PC-9 (cell line): ENCODE measurements around the gene MVB12A. TPM values are rescaled to one million over a fixed set of nuclear protein-coding genes. Genes with fewer than 3 reads are reported as not detected.

Experiments
- BruUV-seq: library from RNA; stranded (reverse); fragments of 400-500 nt; replicated peaks from 2 replicates; lab custom pipeline; 2021; lab: Mats Ljungman, UMichigan
- CTCF ChIA-PET: fragments of 300-600 bp; sonication (Branson Sonifier 250); formaldehyde crosslinking; loops from one replicate; lab custom pipeline; 2022; ENCODE audit warnings: antibody characterized with exemption; lab: Charles Lee
- POLR2A ChIA-PET: fragments of 300-600 bp; sonication (Branson Sonifier 250); formaldehyde crosslinking; loops from one replicate; lab custom pipeline; 2022; ENCODE audit warnings: antibody characterized with exemption; ENCODE audit not compliant: unreplicated experiment; lab: Charles Lee
- DNase-seq, 2 experiments: peaks; one replicate each; pipeline versions ENCODE4 v3.0.0 to v3.0.0-alpha.2; 2015 to 2022; ENCODE audit warnings: mixed read lengths in 1 of 2
- H2AFZ ChIP-seq: fragments of 200-600 bp; sonication (generic); 2 replicates; pipeline ENCODE4 v1.8.1; 2017; ENCODE audit warnings: antibody characterized with exemption
- H3F3A ChIP-seq: fragments of 200-600 bp; sonication (generic); 2 replicates; pipeline ENCODE4 v1.8.1; 2017; ENCODE audit warnings: antibody characterized with exemption, mild to moderate bottlenecking, low read depth; ENCODE audit not compliant: insufficient read depth
- H3K27ac ChIP-seq: fragments of 200-600 bp; sonication (generic); 2 replicates; pipeline ENCODE4 v1.6.1; 2016; ENCODE audit warnings: mixed run types
- H3K27me3 ChIP-seq: fragments of 200-600 bp; sonication (generic); 2 replicates; pipeline ENCODE4 v1.6.1; 2016; ENCODE audit warnings: low read depth, mixed run types; ENCODE audit not compliant: insufficient read depth
- H3K36me3 ChIP-seq: fragments of 200-600 bp; sonication (generic); 2 replicates; pipeline ENCODE4 v1.6.1; 2016; ENCODE audit warnings: low read depth, mixed run types
- H3K4me1 ChIP-seq: fragments of 200-600 bp; sonication (generic); replicated peaks from 2 replicates; pipeline ENCODE4 v1.6.1; 2016; ENCODE audit warnings: mixed run types; ENCODE audit not compliant: insufficient read depth
- H3K4me2 ChIP-seq: fragments of 200-600 bp; sonication (generic); 2 replicates; pipeline ENCODE4 v1.6.1; 2017; ENCODE audit warnings: mixed run types
- H3K4me3 ChIP-seq: fragments of 200-600 bp; sonication (generic); 2 replicates; pipeline ENCODE4 v1.6.1; 2016; ENCODE audit warnings: mixed run types
- H3K79me2 ChIP-seq: fragments of 200-600 bp; sonication (generic); 2 replicates; pipeline ENCODE4 v1.6.1; 2017; ENCODE audit warnings: low read depth, mixed run types
- H3K9me2 ChIP-seq: fragments of 200-600 bp; sonication (generic); 2 replicates; pipeline ENCODE4 v1.8.1; 2017; ENCODE audit warnings: mild to moderate bottlenecking; ENCODE audit not compliant: insufficient read depth
- H3K9me3 ChIP-seq: fragments of 200-600 bp; sonication (generic); 2 replicates; pipeline ENCODE4 v1.8.1; 2016; ENCODE audit warnings: low read depth; ENCODE audit not compliant: insufficient read depth
- H4K20me1 ChIP-seq: fragments of 200-600 bp; sonication (generic); 2 replicates; pipeline ENCODE4 v1.8.1; 2017; ENCODE audit not compliant: insufficient read depth
- CTCF ChIP-seq: fragments of 200-600 bp; sonication (generic); conservative IDR thresholded peaks from 2 replicates; pipeline ENCODE4 v1.6.1; 2017; ENCODE audit warnings: mixed run types, antibody characterized with exemption, mild to moderate bottlenecking, moderate library complexity
- EZH2 ChIP-seq: fragments of 200-600 bp; sonication (generic); IDR thresholded peaks from 2 replicates; pipeline ENCODE4 v1.8.0; 2017; ENCODE audit warnings: antibody characterized with exemption, low read depth
- intact Hi-C: fragments of 100-400 bp; cut with micrococcal nuclease; formaldehyde crosslinking; loops from one replicate; pipeline ENCODE4 v1.10.0; 2022; ENCODE audit not compliant: unreplicated experiment
- total RNA-seq: library from RNA; stranded (reverse); gene quantifications from 2 replicates; pipeline ENCODE4 v1.2.3, GENCODE V29; 2021

The MVB12A gene
- total RNA-seq, 1 experiment from 2014 or later = 58.1 TPM

DNA sequence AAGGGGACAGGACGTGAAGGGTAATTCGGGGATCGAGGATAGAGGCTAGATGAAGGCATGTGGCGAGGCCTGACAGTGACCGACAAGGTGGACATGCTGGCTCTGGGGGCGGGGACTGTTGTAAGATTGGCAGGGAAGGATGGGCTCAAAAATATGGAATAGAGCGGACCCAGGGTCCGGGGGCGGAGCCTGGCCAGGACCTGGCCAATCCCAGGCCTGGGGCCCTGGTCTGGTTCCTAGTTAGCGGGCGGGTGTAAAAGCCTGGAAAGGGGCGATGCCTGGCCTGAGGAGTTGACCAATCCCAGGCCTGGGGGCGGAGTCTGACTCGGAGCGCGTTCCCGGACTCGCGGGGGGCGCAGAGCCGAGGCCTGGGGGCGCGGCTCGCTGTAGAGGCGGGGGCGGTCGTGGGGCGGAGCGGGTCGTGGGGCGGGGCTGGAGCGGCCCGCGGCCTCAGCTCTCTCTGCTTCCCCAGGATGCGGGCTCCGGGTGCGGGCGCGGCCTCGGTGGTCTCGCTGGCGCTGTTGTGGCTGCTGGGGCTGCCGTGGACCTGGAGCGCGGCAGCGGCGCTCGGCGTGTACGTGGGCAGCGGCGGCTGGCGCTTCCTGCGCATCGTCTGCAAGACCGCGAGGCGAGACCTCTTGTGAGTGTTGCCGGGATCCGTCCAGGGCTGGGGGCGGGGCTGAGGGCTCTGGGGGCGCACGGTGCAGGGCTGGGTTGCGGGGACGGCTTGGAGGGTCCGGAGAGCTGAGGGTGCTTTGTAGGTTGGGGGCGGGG, 50.4 kb downstream of the MVB12A start, which contains the start of gene SLC27A1:
Gene SLC27A1 (plus strand): TSS at position 457 of the 774 bp plus-strand sequence. CDS start 17 bp downstream, at position 474.
- no TSS peak for BruUV-seq
- POLR2A ChIA-PET = interaction anchor here (0.6 to 0.8 kb wide), 2 partner anchors 50 to 153 kb away, joined by 4 to 5 read pairs; partner anchors contain the start of gene MVB12A

DNA sequence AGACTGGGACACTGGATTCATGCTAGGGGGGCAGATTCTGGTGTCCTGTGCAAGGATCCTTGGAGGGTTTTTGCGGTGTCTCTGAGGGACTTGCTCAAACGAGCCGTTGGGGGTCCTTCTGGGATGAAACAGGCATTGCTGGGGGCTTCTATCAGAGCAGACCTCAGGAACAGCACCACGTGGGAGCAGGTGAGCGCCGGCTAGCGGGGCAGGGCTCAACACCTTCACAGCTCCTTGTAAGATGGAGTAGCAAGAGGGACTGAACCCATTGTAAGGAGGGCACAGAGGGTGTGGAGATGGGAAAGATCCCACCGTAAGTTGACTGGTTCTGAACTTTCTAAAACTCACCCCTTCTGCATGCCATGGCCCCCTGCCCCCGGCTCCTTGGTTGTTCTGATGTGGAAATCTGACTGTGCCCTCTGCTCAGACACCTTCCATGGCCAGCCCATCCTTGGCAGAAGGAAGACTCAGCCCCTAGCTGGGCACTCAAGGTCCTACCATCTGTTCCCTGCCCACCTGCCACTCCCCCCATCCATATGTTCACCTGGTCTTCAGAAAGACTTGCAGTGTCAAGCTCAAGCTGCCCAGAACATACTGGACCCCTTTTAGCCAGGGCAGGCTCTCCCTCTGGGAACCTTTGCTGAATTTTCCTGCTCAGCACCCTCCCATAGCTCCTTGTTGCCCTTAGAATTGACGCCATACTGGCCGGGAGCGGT, 51.7 kb downstream of the MVB12A start:
- Histone ChIP-seq H3K9me3 (no peaks in the 10 kb centered on the region), H3K9me2 (no peaks in the 10 kb centered on the region), H3K27ac (no peak overlapping the region), H3K4me3 (peak overlapping the region; percentile 88; the same call in 1 of the 2 replicates), H3F3A (peaks cover 39% of the 10 kb centered on the region), H4K20me1 (no peaks in the 10 kb centered on the region), H3K79me2 (peaks cover 15% of the 10 kb centered on the region), H2AFZ (no peak overlapping the region), H3K4me1 (peaks cover 37% of the 10 kb centered on the region), H3K36me3 (no peaks in the 10 kb centered on the region), H3K4me2 (peak overlapping the region; percentile 94), H3K27me3 (no peaks in the 10 kb centered on the region)
- intact Hi-C loops = loop anchor here (2.0 to 10.0 kb wide), 4 partner anchors 39 to 386 kb away; partner anchors contain the start of genes COLGALT1, PGLS and RPL18A
- DNase-seq = no peak
- ChIA-PET CTCF (interaction anchor here (0.5 to 1.4 kb wide), 2 partner anchors 10 to 25 kb away, joined by 3 to 4 read pairs; no protein-coding TSS in a partner anchor), POLR2A (interaction anchor here (0.6 to 0.7 kb wide), 2 partner anchors 48 to 359 kb away, joined by 3 to 6 read pairs; no protein-coding TSS in a partner anchor)
- BruUV-seq = TSS peak; percentile 28
- TF ChIP-seq CTCF = no peak
- TF ChIP-seq EZH2 = no peak

More for the DNA sequence above, 50.4 kb downstream of the MVB12A start, which contains the start of gene SLC27A1:
- TF ChIP-seq CTCF (no peak), EZH2 (no peak)
- Histone ChIP-seq H3K4me1 (peaks cover 31% of the 10 kb centered on the region), H3K4me3 (peak within 1 kb of the TSS; percentile 88), H3K27me3 (no peaks in the 10 kb centered on the region), H3K9me2 (no peaks in the 10 kb centered on the region), H3K36me3 (no peaks in the 10 kb centered on the region), H4K20me1 (no peaks in the 10 kb centered on the region), H3K79me2 (peaks cover 15% of the 10 kb centered on the region), H3K9me3 (no peaks in the 10 kb centered on the region), H3F3A (peaks cover 38% of the 10 kb centered on the region), H3K27ac (peak within 1 kb of the TSS; percentile 71), H2AFZ (peak within 1 kb of the TSS; percentile 94), H3K4me2 (peak within 1 kb of the TSS; percentile 94)
- intact Hi-C loops = loop anchor here (2.0 to 10.0 kb wide), 4 partner anchors 41 to 387 kb away; partner anchors contain the start of genes COLGALT1, PGLS and RPL18A
- CTCF ChIA-PET = interaction anchor here (0.5 to 1.4 kb wide), 2 partner anchors 26 to 305 kb away, joined by 4 to 5 read pairs; no protein-coding TSS in a partner anchor
- DNase-seq = peak; percentile 98 to 99

GRCh38 chr19:17473041-17473440, 53.2 kb downstream of the MVB12A start:
- Histone ChIP-seq H4K20me1 (no peaks in the 10 kb centered on the region), H3K9me2 (no peaks in the 10 kb centered on the region), H3F3A (peaks cover 28% of the 10 kb centered on the region), H3K4me3 (no peak overlapping the region), H3K4me1 (peaks cover 37% of the 10 kb centered on the region), H3K27me3 (no peaks in the 10 kb centered on the region), H2AFZ (no peak overlapping the region), H3K36me3 (no peaks in the 10 kb centered on the region), H3K27ac (peak overlapping the region; percentile 54), H3K9me3 (no peaks in the 10 kb centered on the region), H3K79me2 (peaks cover 15% of the 10 kb centered on the region), H3K4me2 (0 out of 2 replicates have a peak overlapping the region, but pooled peaks have one; percentile 3)
- no TSS peak for BruUV-seq
- intact Hi-C loops = loop anchor here (5.0 to 10.0 kb wide), 3 partner anchors 82 to 384 kb away; partner anchors contain the start of genes COLGALT1 and RPL18A
- CTCF ChIA-PET = interaction anchor here (0.6 to 1.1 kb wide), 3 partner anchors 23 to 158 kb away, joined by 4 to 7 read pairs (median 5); no protein-coding TSS in a partner anchor
- POLR2A ChIA-PET = no interaction called here
- TF ChIP-seq CTCF (no peak), EZH2 (no peak)
- peak; percentile 57 to 87 for DNase-seq
